ENCODE data around the gene CEP104. TPM values are rescaled to one million over a fixed set of nuclear protein-coding genes. Genes with fewer than 3 reads are reported as not detected.

The CEP104 gene
- total and polyA plus RNA-seq, 2 donors (not counting 1 experiment from before 2014, with no cell fraction given): 27.7 to 71.8 TPM

DNA sequence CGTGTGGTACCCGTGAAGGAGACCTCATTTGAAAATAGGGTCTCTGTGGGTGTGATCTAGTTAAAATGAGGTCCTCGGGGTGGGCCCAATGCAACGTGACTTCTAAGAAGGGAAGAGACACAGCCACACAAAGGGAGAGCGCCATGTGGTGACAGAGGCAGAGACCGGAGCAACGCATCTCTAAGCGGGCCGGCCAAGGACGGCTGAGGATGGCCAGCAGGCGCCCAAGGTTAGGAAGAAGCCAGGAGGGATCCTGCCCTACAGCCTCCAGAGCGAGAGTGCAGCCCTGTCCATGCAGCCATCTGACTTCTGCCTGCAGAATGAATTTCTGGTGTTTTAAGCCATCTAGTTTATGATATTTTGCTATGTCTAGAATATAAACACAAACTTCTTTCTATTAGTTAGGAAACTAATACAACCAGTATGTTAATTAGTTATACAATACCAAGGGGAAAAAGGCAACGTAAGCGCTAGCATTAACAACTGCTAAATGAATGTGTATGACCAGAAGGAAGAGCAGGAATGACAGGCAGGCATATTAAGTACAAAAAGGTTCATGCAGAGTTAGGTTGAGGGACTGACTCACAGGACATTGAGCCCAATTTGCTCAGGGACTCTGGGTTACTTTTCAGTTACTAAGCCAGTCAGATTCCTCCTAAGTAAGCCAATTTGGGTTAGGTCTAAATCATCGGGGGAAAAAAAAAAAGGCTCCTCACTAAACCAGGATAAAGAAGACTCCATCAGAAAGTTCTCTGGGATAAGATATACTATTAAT lies 4.1 kb downstream of the CEP104 start:
- CTCF ChIA-PET: no interaction called here
- no peak for ATAC-seq (ENCODE audit: low read depth)
- no peak overlapping the region for H3K4me2 ChIP-seq (replicated peaks; ENCODE audit: low read depth, low read length, poor library complexity, severe bottlenecking)
- no peak overlapping the region for H3K4me3 ChIP-seq (ENCODE audit: control extremely low read depth in 1 of 5, extremely low read depth in 1 of 5, insufficient read depth in 1 of 5, low read depth in 2 of 5, low read length in 4 of 5)
- H3K27me3 Mint-ChIP-seq: no peaks in the 10 kb centered on the region
- no peak overlapping the region for H2AFZ ChIP-seq (ENCODE audit: insufficient read depth, low read depth, low read length, poor library complexity, severe bottlenecking)
- intact Hi-C loops (cut with micrococcal nuclease): loop anchor here (10.0 kb wide), 1 partner anchor 228 kb away; the partner anchor contains the start of gene TPRG1L
- H3K79me2 ChIP-seq (ENCODE audit: control insufficient read depth, insufficient read depth, low read length): peaks cover 41% of the 10 kb centered on the region
- TF ChIP-seq, protein P1, sequence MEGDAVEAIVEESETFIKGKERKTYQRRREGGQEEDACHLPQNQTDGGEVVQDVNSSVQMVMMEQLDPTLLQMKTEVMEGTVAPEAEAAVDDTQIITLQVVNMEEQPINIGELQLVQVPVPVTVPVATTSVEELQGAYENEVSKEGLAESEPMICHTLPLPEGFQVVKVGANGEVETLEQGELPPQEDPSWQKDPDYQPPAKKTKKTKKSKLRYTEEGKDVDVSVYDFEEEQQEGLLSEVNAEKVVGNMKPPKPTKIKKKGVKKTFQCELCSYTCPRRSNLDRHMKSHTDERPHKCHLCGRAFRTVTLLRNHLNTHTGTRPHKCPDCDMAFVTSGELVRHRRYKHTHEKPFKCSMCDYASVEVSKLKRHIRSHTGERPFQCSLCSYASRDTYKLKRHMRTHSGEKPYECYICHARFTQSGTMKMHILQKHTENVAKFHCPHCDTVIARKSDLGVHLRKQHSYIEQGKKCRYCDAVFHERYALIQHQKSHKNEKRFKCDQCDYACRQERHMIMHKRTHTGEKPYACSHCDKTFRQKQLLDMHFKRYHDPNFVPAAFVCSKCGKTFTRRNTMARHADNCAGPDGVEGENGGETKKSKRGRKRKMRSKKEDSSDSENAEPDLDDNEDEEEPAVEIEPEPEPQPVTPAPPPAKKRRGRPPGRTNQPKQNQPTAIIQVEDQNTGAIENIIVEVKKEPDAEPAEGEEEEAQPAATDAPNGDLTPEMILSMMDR (IDR thresholded peaks at IDR 0.05): no peak
- no peak for TF ChIP-seq EZH2 (IDR thresholded peaks at IDR 0.05; ENCODE audit: borderline replicate concordance, insufficient read depth, low read depth, low read length, poor library complexity, severe bottlenecking)
- peaks cover 3 to 22% of the 10 kb centered on the region in 2 experiments for H3K36me3 ChIP-seq (replicated peaks in 1 of 2; ENCODE audit: control extremely low read depth in 1 of 2, control insufficient read depth in 1 of 2, extremely low read depth in 1 of 2, insufficient read depth in 2 of 2, low read length in 1 of 2)
- H4K20me1 ChIP-seq (ENCODE audit: control insufficient read depth, insufficient read depth, low read length, poor library complexity, severe bottlenecking): peaks cover 40% of the 10 kb centered on the region
- H3K4me1 Mint-ChIP-seq: peaks cover 20% of the 10 kb centered on the region
- peaks cover 15 to 16% of the 10 kb centered on the region in 2 donors for H3K4me1 ChIP-seq (ENCODE audit: control insufficient read depth in 2 of 2, insufficient read depth in 2 of 2, low read length in 2 of 2)
- H3K27ac ChIP-seq (ENCODE audit: low read length in 2 of 2): no peak overlapping the region
- H3K9me3 ChIP-seq (ENCODE audit: control extremely low read depth in 1 of 3, control insufficient read depth in 2 of 3, insufficient read depth in 1 of 3, low read length in 2 of 3): no peaks in the 10 kb centered on the region
- WGBS (ENCODE audit: insufficient coverage): 86% methylated on average over 13 of the region's 15 CpGs
- POLR2A ChIA-PET: no interaction called here
- H3K27me3 ChIP-seq (replicated peaks in 1 of 4; ENCODE audit: control extremely low read depth in 1 of 4, control insufficient read depth in 3 of 4, insufficient read depth in 4 of 4, low read length in 3 of 4): no peaks in the 10 kb centered on the region
- DNase-seq: no peak
- no peaks in the 10 kb centered on the region for H3K9me3 Mint-ChIP-seq (ENCODE audit: insufficient read depth)
- H3K4me3 Mint-ChIP-seq: no peak overlapping the region
- H3K9ac ChIP-seq (ENCODE audit: low read length): no peak overlapping the region
- H3K27ac Mint-ChIP-seq: no peak overlapping the region

DNA sequence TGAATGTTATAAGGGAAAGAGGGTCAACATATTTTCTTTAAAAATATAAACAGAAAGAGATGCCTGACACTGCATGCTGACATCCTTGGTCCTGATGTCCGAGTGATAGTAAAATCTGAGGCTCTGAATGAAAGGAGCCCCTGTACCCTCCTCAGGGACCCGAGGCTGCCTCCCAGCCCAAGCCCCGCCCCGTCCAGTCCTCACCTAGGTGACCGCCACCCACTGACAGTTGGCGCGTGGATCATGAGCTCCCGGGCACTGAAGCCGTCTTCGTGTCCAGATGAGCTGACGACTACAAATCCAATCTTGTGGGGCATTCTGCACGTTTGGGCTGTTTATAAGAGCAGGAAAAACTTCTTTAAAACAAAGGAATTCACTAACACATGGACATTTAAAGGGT lies 4.9 kb downstream of the CEP104 start:
- Histone ChIP-seq H2AFZ (ENCODE audit: insufficient read depth, low read depth, low read length, poor library complexity, severe bottlenecking) (no peak overlapping the region), H3K36me3 (replicated peaks in 1 of 2; ENCODE audit: control extremely low read depth in 1 of 2, control insufficient read depth in 1 of 2, extremely low read depth in 1 of 2, insufficient read depth in 2 of 2, low read length in 1 of 2) (peaks cover 3 to 29% of the 10 kb centered on the region in 2 experiments), H4K20me1 (ENCODE audit: control insufficient read depth, insufficient read depth, low read length, poor library complexity, severe bottlenecking) (peaks cover 40% of the 10 kb centered on the region), H3K27me3 (replicated peaks in 1 of 4; ENCODE audit: control extremely low read depth in 1 of 4, control insufficient read depth in 3 of 4, insufficient read depth in 4 of 4, low read length in 3 of 4) (no peaks in the 10 kb centered on the region), H3K27ac (ENCODE audit: low read length in 2 of 2) (no peak overlapping the region), H3K9ac (ENCODE audit: low read length) (no peak overlapping the region), H3K79me2 (ENCODE audit: control insufficient read depth, insufficient read depth, low read length) (peaks cover 35% of the 10 kb centered on the region), H3K4me3 (ENCODE audit: control extremely low read depth in 1 of 5, extremely low read depth in 1 of 5, insufficient read depth in 1 of 5, low read depth in 2 of 5, low read length in 4 of 5) (no peak overlapping the region), H3K4me2 (replicated peaks; ENCODE audit: low read depth, low read length, poor library complexity, severe bottlenecking) (no peak overlapping the region), H3K4me1 (ENCODE audit: control insufficient read depth in 2 of 2, insufficient read depth in 2 of 2, low read length in 2 of 2) (peaks cover 10 to 13% of the 10 kb centered on the region in 2 donors), H3K9me3 (ENCODE audit: control extremely low read depth in 1 of 3, control insufficient read depth in 2 of 3, insufficient read depth in 1 of 3, low read length in 2 of 3) (no peaks in the 10 kb centered on the region)
- no peak for DNase-seq
- intact Hi-C loops (cut with micrococcal nuclease): loop anchor here (10.0 kb wide), 1 partner anchor 227 kb away; the partner anchor contains the start of gene TPRG1L
- no peak for TF ChIP-seq EZH2 (IDR thresholded peaks at IDR 0.05; ENCODE audit: borderline replicate concordance, insufficient read depth, low read depth, low read length, poor library complexity, severe bottlenecking)
- TF ChIP-seq, protein P1 (IDR thresholded peaks at IDR 0.05): no peak
- whole genome bisulfite sequencing (ENCODE audit: insufficient coverage): 91% methylated on average over 7 of the region's 12 CpGs
- Mint-ChIP-seq H3K4me1 (peaks cover 16% of the 10 kb centered on the region), H3K27me3 (no peaks in the 10 kb centered on the region), H3K9me3 (ENCODE audit: insufficient read depth) (no peaks in the 10 kb centered on the region), H3K4me3 (no peak overlapping the region), H3K27ac (no peak overlapping the region)
- ATAC-seq (ENCODE audit: low read depth): no peak
- POLR2A ChIA-PET: no interaction called here
- CTCF ChIA-PET: no interaction called here
